AG04449 (cell line): ENCODE data around the gene SMTNL1.

Source experiments
- CTCF ChIA-PET: fragments of 350-600 bp; formaldehyde crosslinking; extraction: SDS; loops from one replicate; lab custom pipeline; 2021; ENCODE audit warnings: antibody characterized with exemption; lab: Yijun Ruan, JAX
- POLR2A ChIA-PET: fragments of 400-600, 350-600 bp; formaldehyde crosslinking; extraction: SDS; loops from one replicate; lab custom pipeline; 2020; ENCODE audit warnings: antibody characterized with exemption, inconsistent platforms; lab: Yijun Ruan, JAX
- DNase-seq: peaks from one replicate; pipeline ENCODE4 v3.0.0-alpha.2; 2010; ENCODE audit warnings: low read depth, low spot score
- H3K4me3 ChIP-seq: 2 replicates; pipeline ENCODE4 v1.5.1; 2011; ENCODE audit warnings: low read depth, mild to moderate bottlenecking, control low read depth, low read length
- CTCF ChIP-seq: IDR thresholded peaks from one replicate; pipeline ENCODE4 v1.5.1; 2011; ENCODE audit warnings: mild to moderate bottlenecking, moderate library complexity, low read length, control low read depth, inconsistent platforms; ENCODE audit not compliant: insufficient read depth; ENCODE audit errors: missing control alignments

The SMTNL1 gene

GRCh38 chr11:57597461-57597915, 60.1 kb downstream of the SMTNL1 start, which contains the start of gene SERPING1:
Gene SERPING1 (plus strand): TSS chr11:57597685. CDS start chr11:57598271, 586 bp downstream.
- POLR2A ChIA-PET, result no interaction called here
- no peak for DNase-seq
- peak within 1 kb of the TSS; percentile 47 for H3K4me3 ChIP-seq
- no peak for TF ChIP-seq CTCF
- CTCF ChIA-PET, result interaction anchor here (0.9 to 1.8 kb wide), 2 partner anchors 44 to 140 kb away, joined by 4 to 5 read pairs; no protein-coding TSS in a partner anchor

GRCh38 chr11:57597916-57598830, 60.8 kb downstream of the SMTNL1 start:
- peak overlapping the region; percentile 47 for H3K4me3 ChIP-seq
- CTCF ChIA-PET, result interaction anchor here (0.9 to 1.8 kb wide), 4 partner anchors 30 to 140 kb away, joined by 4 to 6 read pairs (median 4); partner anchors contain the start of gene UBE2L6
- POLR2A ChIA-PET, result no interaction called here
- DNase-seq, result no peak
- no peak for TF ChIP-seq CTCF

GRCh38 chr11:57598831-57599155, 61.4 kb downstream of the SMTNL1 start:
- DNase-seq, result no peak
- peak overlapping the region; percentile 47 for H3K4me3 ChIP-seq
- no peak for TF ChIP-seq CTCF
- CTCF ChIA-PET, result interaction anchor here (1.1 to 1.5 kb wide), 2 partner anchors 31 to 46 kb away, joined by 4 to 6 read pairs; partner anchors contain the start of gene UBE2L6
- POLR2A ChIA-PET, result no interaction called here

DNA sequence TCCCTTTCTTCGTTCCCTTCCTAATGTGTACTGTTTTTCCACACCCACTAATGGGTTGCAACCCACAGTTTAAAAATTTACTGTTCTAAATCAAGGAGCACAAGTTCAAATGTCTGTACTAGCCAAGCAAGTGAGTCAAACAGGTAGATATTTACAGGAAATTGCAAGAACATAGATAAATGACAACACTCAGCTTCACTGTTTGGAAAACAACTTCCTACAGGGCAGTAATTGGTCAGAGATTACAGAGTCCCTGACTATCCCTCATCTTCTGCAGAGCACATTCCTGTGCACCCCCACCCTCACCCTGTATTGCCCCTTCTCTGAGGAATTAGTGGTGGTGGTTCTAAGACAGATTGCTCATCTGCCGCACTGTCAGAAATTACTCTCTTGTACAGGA, 62.0 kb downstream of the SMTNL1 start:
- no peak for DNase-seq
- no peak overlapping the region for H3K4me3 ChIP-seq
- no peak for TF ChIP-seq CTCF
- ChIA-PET POLR2A (no interaction called here), CTCF (interaction anchor here (0.5 to 1.5 kb wide), 3 partner anchors 10 to 45 kb away, joined by 3 to 6 read pairs (median 4); partner anchors contain the start of gene UBE2L6)
